T-helper 2 cell treated with Interferon-gamma antibody and Interleukin-4, amounts not matched to agents 100 ng/mL and 5 ng/mL, for 36 hours (primary cell): Measurements from ENCODE around the gene NR5A2. TPM values are rescaled to one million over a fixed set of nuclear protein-coding genes. Genes with fewer than 3 reads are reported as not detected.

Source experiments
- intact Hi-C: fragments of 100-400 bp; cut with micrococcal nuclease; formaldehyde crosslinking; loops from one replicate; pipeline ENCODE4 v1.15.1; 2023
- total RNA-seq: library from RNA; stranded (reverse); gene quantifications from 2 replicates; pipeline ENCODE4 v1.2.3, GENCODE V29; 2022

Gene NR5A2
- total RNA-seq, 1 donor from 2014 or later, result not detected

- intact Hi-C loops, result no loop called here
Observed at GRCh38 chr1:200062143-200062542, 34.6 kb downstream of the NR5A2 start.

GRCh38 chr1:200072636-200073285 is 45.3 kb downstream of the NR5A2 start:
- intact Hi-C loops, result no loop called here

- intact Hi-C loops, result no loop called here
Observed at GRCh38 chr1:200073286-200073637, 45.8 kb downstream of the NR5A2 start.

GRCh38 chr1:200075522-200075921 is 48.0 kb downstream of the NR5A2 start:
- intact Hi-C loops, result no loop called here

GRCh38 chr1:200075938-200076546 is 48.5 kb downstream of the NR5A2 start:
- intact Hi-C loops, result no loop called here

GRCh38 chr1:200079232-200079940 is 51.9 kb downstream of the NR5A2 start:
- intact Hi-C loops, result no loop called here

- intact Hi-C loops, result no loop called here
Observed at GRCh38 chr1:200081151-200081968, 53.9 kb downstream of the NR5A2 start.

- intact Hi-C loops, result no loop called here
Observed at GRCh38 chr1:200081969-200082245, 54.4 kb downstream of the NR5A2 start.

GRCh38 chr1:200082329-200082728 is 54.8 kb downstream of the NR5A2 start:
- intact Hi-C loops, result no loop called here

GRCh38 chr1:200090252-200091159 is 63.0 kb downstream of the NR5A2 start:
- intact Hi-C loops, result loop anchor here (10.0 kb wide), 1 partner anchor 1176 kb away; no protein-coding TSS in a partner anchor

GRCh38 chr1:200095057-200095577 is 67.6 kb downstream of the NR5A2 start:
- intact Hi-C loops, result loop anchor here (10.0 kb wide), 1 partner anchor 1180 kb away; no protein-coding TSS in a partner anchor

GRCh38 chr1:200096774-200097173 is 69.3 kb downstream of the NR5A2 start:
- intact Hi-C loops, result loop anchor here (10.0 kb wide), 1 partner anchor 1182 kb away; no protein-coding TSS in a partner anchor

GRCh38 chr1:200099040-200099439 is 71.5 kb downstream of the NR5A2 start:
- intact Hi-C loops, result loop anchor here (10.0 kb wide), 1 partner anchor 1184 kb away; no protein-coding TSS in a partner anchor

- intact Hi-C loops, result no loop called here
Observed at GRCh38 chr1:200103966-200104583, 76.6 kb downstream of the NR5A2 start.

- intact Hi-C loops, result no loop called here
Observed at GRCh38 chr1:200107004-200107470, 79.5 kb downstream of the NR5A2 start.

- intact Hi-C loops, result no loop called here
Observed at GRCh38 chr1:200108659-200109058, 81.1 kb downstream of the NR5A2 start.

- intact Hi-C loops, result no loop called here
Observed at GRCh38 chr1:200112290-200112689, 84.8 kb downstream of the NR5A2 start.

GRCh38 chr1:200115532-200115931 is 88.0 kb downstream of the NR5A2 start:
- intact Hi-C loops, result no loop called here

- intact Hi-C loops, result no loop called here
Observed at GRCh38 chr1:200116324-200116723, 88.8 kb downstream of the NR5A2 start.
